Duodenal mucosa (tissue), 2 donors: ENCODE measurements around the gene CLIP2.

Experiments
- H3K27ac ChIP-seq: one replicate; pipeline ENCODE4 v1.7.0; 2013; ENCODE audit warnings: low read depth, low read length
- H3K27me3 ChIP-seq, 2 donors: one replicate each; pipeline ENCODE4 v1.7.0; 2013; ENCODE audit warnings: low read length in 2 of 2, control low read depth in 1 of 2; ENCODE audit not compliant: insufficient read depth in 2 of 2, control insufficient read depth in 1 of 2
- H3K36me3 ChIP-seq, 2 donors: one replicate each; pipeline ENCODE4 v1.7.0; 2013; ENCODE audit warnings: low read length in 2 of 2, control low read depth in 1 of 2; ENCODE audit not compliant: insufficient read depth in 2 of 2, control insufficient read depth in 1 of 2
- H3K4me1 ChIP-seq, 2 donors: one replicate each; pipeline ENCODE4 v1.7.0; 2013; ENCODE audit warnings: low read length in 2 of 2, control low read depth in 1 of 2; ENCODE audit not compliant: insufficient read depth in 2 of 2, control insufficient read depth in 1 of 2
- H3K4me3 ChIP-seq, 2 donors: one replicate each; pipeline ENCODE4 v1.7.0; 2013; ENCODE audit warnings: low read length in 2 of 2, low read depth in 1 of 2
- H3K9ac ChIP-seq, 2 donors: one replicate each; pipeline ENCODE4 v1.7.0; 2013; ENCODE audit warnings: low read length in 2 of 2, low read depth in 1 of 2
- H3K9me3 ChIP-seq, 2 donors: one replicate each; pipeline ENCODE4 v1.7.0; 2013; ENCODE audit warnings: low read length in 2 of 2, control low read depth in 1 of 2; ENCODE audit not compliant: control insufficient read depth in 1 of 2

The CLIP2 gene

DNA sequence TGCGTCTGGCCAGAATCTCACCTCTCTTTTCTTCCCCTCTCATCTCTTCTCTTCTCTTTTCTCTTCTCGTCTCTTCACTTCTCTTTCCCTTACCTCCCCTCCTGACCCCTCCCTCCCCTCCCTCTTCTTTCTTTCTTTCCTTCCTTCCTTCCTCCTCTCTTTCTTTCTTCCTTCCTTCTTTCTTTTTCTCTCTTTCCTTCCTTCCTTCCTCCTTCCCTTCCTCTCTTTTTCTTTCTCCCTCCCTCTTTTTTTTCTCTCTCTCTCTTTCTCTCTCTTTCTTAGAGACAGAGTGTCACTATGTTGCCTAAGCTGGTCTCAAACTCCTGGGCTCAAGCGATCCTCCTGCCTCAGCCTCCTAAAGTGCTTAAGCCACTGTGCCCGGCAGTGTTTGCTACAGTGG, 159.9 kb downstream of the CLIP2 start:
- Histone ChIP-seq H3K27me3 (no peaks in the 10 kb centered on the region), H3K9ac (no peak overlapping the region), H3K36me3 (no peaks in the 10 kb centered on the region), H3K9me3 (no peaks in the 10 kb centered on the region), H3K4me3 (no peak overlapping the region), H3K4me1 (peaks cover 5 to 13% of the 10 kb centered on the region in 2 donors), H3K27ac (no peak overlapping the region)

DNA sequence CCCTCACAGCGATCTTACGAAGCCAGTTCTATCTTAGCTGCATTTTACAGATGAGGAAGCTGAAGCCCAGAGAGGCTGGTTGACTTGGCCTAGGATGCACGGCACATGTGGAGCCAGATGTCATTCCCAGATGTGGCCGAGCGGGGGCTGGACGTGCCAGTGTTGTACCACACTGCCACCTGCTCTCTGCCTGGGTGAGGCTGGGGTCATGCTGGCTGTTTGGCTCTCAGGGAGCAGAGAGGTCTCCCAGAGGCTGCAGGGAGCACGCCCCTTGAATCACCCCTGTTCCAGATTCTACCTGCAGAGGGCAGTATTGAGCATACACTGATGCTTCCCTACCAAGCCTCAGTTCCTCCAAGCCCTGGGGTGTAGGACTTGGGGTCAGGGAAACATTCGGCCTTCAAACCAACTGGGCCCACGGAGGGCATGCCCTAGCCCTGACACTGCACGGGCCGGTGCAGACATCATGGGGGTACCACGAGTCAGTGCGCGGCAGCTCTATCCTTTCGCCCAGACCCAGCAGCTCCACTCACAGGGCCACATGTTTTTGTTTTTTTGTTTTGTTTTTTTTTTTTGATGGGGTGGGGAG, 160.7 kb downstream of the CLIP2 start:
- Histone ChIP-seq H3K9ac (no peak overlapping the region), H3K27me3 (no peaks in the 10 kb centered on the region), H3K9me3 (no peaks in the 10 kb centered on the region), H3K4me3 (no peak overlapping the region), H3K4me1 (peaks cover 8 to 17% of the 10 kb centered on the region in 2 donors), H3K27ac (no peak overlapping the region), H3K36me3 (no peaks in the 10 kb centered on the region)

DNA sequence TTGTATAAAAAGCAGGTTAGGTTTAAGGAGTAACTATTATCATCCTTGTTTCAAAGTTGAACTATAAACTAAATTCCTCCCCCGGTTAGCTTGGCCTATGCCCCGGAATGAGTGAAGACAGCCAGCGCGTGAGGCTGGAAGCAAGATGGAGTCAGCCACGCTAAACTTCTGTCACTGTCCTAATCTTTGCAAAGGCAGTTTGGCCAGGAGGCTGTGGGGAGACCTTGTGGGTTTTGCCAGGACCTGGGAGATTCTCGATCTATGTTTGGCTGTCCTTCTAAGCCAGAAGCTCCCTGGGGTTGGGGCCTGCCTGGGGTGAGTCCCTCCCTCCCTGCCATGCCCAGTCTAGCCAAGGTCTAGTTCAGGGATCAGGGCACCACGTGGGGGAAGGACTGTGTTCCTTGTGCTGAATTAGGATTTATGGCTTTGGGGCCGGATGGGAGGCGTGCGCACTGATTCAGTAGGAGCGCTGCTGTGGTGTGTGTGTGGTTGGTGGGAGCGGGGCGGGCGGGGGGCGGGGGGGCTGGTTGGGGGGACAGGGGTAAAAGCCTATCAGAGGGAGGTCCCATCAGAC, 163.6 kb downstream of the CLIP2 start:
- Histone ChIP-seq H3K36me3 (no peaks in the 10 kb centered on the region), H3K27ac (peak overlapping the region; percentile 54), H3K9ac (peak overlapping the region; percentile 15 to 66), H3K4me1 (peaks cover 9 to 29% of the 10 kb centered on the region in 2 donors), H3K4me3 (peak overlapping the region; percentile 38 to 65), H3K27me3 (no peaks in the 10 kb centered on the region), H3K9me3 (no peaks in the 10 kb centered on the region)

DNA sequence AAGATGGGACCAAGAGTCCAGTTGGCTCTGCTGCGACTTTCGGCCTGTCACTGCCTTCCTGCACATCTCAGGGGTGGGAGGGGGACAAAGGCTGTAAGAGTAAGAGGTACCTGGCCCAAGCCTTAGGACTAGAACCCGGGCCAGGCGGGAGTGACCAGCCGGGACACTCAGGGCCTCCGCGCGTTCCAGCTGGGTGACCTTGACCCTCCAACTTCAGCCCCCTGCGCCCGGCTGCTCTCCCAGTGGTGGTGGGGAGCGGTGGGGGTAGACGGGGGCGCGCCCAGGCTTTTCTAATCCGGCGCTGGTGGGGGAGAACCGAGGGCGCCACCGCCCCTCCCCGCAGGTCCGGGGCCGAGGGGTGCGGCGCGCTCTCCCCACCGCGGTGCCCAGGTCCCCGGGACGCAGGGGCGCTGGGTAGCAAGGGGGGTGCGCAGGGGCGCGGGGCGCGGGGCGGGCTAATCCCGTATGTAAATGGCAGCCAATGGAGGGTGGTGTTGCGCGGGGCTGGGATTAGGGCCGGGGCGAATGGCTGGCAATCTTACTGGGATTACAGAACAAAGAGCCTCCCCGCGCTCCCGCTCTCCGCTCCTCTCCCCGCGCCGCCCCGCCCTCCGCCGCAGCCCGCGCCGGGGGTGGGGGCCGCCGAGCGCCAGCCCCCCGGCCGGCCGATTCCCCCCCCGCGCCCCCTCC, 164.3 kb downstream of the CLIP2 start, which contains the start of gene GTF2IRD1:
TSS of gene GTF2IRD1 (plus strand) at position 585 of the 690 bp plus-strand sequence. CDS start 54,175 bp downstream, outside the sequence.
- Histone ChIP-seq H3K4me3 (peak within 1 kb of the TSS; percentile 65 to 70), H3K9ac (peak within 1 kb of the TSS; percentile 64 to 74), H3K36me3 (no peaks in the 10 kb centered on the region), H3K9me3 (no peaks in the 10 kb centered on the region), H3K27ac (peak within 1 kb of the TSS; percentile 61), H3K27me3 (no peaks in the 10 kb centered on the region), H3K4me1 (peaks cover 9 to 29% of the 10 kb centered on the region in 2 donors)

DNA sequence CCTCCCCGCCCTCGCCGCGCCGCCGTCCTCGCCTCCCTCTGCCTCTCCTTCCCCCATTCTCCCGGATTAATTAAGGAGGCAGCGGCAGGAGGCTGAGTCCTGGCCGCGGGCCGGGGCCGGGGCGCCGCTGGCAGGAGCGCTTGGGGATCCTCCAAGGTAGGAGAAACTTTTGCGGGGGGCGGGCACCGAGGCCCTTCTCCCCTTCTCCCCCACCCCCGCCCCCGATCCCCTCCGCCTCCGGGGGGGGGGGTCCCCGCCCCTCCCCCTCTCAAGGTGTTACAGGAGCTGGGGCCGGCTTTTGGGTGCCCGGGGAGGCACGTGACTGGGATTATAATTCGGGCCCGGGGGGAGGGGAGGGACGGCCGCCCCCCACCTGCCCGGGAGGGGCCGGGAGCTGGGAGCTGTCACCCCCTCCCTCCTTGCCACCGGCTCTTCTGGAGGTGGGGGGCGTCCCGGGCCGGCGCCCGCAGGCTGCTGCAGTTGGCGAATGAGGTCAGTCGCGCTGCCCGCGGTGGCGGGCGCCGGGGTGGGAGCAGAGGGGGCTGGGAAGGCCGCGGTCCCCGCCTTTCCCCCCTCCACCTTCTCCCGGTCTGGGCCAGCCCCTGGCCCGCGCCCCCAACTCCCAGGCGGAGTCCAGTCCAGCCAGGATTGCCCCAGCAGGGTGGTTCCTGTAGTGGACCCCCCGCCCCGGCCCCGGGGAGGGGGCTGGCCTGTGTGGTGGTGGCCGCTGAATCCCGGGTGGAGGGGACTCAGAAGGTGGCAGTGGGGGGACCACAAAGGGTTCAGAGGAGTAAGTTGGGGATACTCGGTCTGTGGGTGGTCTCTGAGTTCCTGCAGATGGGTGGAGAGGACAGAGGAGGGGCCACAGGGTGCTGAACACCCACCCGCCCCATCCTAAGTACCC, 165.1 kb downstream of the CLIP2 start:
- Histone ChIP-seq H3K9me3 (no peaks in the 10 kb centered on the region), H3K36me3 (no peaks in the 10 kb centered on the region), H3K9ac (peak overlapping the region; percentile 64 to 74), H3K4me3 (peak overlapping the region; percentile 65 to 70), H3K4me1 (peaks cover 9 to 35% of the 10 kb centered on the region in 2 donors), H3K27ac (peak overlapping the region; percentile 61), H3K27me3 (no peaks in the 10 kb centered on the region)

DNA sequence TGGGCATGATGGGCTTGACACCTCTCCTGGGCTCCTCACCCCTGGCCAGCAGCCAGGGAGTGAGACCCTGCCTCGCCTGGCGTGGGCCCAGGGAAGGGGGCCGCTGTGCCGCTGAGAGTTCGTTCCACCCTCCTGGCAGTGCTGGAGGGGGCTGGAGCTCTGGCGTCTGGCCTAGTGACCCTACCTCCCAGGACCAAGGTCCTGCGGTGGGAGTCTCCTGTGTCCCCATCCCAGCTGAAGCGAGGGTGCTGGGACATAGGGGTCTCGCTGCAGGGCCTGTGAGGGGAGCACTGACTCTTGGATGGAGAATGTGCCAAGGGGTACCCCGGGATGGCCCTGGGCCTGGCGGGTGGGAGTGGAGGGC, 165.7 kb downstream of the CLIP2 start:
- Histone ChIP-seq H3K4me3 (peak overlapping the region; percentile 65 to 70), H3K9ac (peak overlapping the region; percentile 64 to 74), H3K36me3 (no peaks in the 10 kb centered on the region), H3K4me1 (peaks cover 9 to 35% of the 10 kb centered on the region in 2 donors), H3K27me3 (no peaks in the 10 kb centered on the region), H3K9me3 (no peaks in the 10 kb centered on the region), H3K27ac (peak overlapping the region; percentile 61)

DNA sequence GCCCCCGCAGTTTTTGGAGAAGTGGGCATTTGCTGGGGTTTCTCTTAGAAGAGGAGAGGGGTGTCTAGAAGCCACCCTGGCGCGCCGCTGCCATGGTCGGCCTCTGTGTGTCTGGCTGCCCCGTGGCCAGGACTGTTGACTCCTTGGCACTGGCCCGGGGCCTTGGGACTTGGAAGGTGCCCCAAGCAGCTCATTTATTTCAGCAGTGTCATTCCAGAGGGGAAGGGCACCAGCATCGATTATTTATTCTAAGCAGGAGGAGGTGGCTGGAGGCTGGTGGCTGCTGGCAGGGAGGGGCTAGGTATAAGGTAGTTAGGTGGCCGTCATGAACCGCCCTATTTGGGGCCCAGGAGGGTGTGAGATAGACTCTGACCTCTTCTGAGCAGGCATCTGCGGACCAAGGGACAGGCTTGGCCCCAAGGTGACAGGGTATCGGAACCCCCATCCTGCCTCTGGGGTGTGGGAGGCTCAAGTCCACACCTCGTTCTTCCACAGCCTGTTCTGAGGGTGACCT, 166.1 kb downstream of the CLIP2 start:
- peaks cover 9 to 35% of the 10 kb centered on the region in 2 donors for H3K4me1 ChIP-seq
- H3K9me3 ChIP-seq, result no peaks in the 10 kb centered on the region
- peak overlapping the region; percentile 64 to 74 for H3K9ac ChIP-seq
- peak overlapping the region; percentile 65 to 70 for H3K4me3 ChIP-seq
- no peaks in the 10 kb centered on the region for H3K36me3 ChIP-seq
- peak overlapping the region; percentile 61 for H3K27ac ChIP-seq
- H3K27me3 ChIP-seq, result no peaks in the 10 kb centered on the region
